Measurements from ENCODE around the gene IQSEC1.

IQSEC1 gene

GRCh38 chr3:12955651-12956315 lies 117.4 kb downstream of the IQSEC1 start:
- no peaks in the 10 kb centered on the region for H3K36me3 ChIP-seq (ENCODE audit: control insufficient read depth in 1 of 2, insufficient read depth in 2 of 2, low read length in 2 of 2)
- no peak overlapping the region for H3K27ac ChIP-seq (ENCODE audit: low read length)
- H3K4me1 ChIP-seq (ENCODE audit: control insufficient read depth in 1 of 2, insufficient read depth in 2 of 2, low read length in 2 of 2) = peaks cover 26 to 66% of the 10 kb centered on the region in 2 donors
- no peaks in the 10 kb centered on the region for H3K27me3 ChIP-seq (ENCODE audit: low read depth, low read length)
- no peak overlapping the region for H3K4me3 ChIP-seq (ENCODE audit: low read depth in 1 of 2, low read length in 2 of 2)
- no peaks in the 10 kb centered on the region for H3K9me3 ChIP-seq (ENCODE audit: control insufficient read depth in 1 of 2, low read length in 2 of 2)

GRCh38 chr3:12954891-12955650 lies 118.2 kb downstream of the IQSEC1 start:
- H3K4me1 ChIP-seq (ENCODE audit: control insufficient read depth in 1 of 2, insufficient read depth in 2 of 2, low read length in 2 of 2) = peaks cover 26 to 59% of the 10 kb centered on the region in 2 donors
- H3K27ac ChIP-seq (ENCODE audit: low read length) = no peak overlapping the region
- no peaks in the 10 kb centered on the region for H3K9me3 ChIP-seq (ENCODE audit: control insufficient read depth in 1 of 2, low read length in 2 of 2)
- no peaks in the 10 kb centered on the region for H3K36me3 ChIP-seq (ENCODE audit: control insufficient read depth in 1 of 2, insufficient read depth in 2 of 2, low read length in 2 of 2)
- no peak overlapping the region for H3K4me3 ChIP-seq (ENCODE audit: low read depth in 1 of 2, low read length in 2 of 2)
- no peaks in the 10 kb centered on the region for H3K27me3 ChIP-seq (ENCODE audit: low read depth, low read length)

DNA sequence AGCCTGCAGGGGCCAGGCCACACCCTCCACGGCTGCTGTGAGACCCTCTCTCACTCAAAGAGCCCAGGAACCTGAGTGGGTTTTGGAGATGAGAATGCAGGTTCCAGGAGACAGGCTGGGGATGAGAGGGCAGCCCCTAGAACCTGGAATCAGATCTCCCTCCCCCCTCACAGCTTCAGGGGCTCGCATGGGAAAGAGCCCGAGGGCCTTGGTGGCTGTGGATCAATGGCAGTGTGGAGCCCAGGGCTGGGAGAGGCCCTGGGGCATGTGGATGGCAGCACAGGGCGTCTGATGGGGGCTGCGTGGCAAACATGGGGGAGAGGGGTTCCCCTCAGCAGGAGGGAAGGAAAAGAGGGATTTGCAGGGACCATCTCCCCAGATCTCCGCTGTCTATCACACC lies 119.0 kb downstream of the IQSEC1 start:
- no peak overlapping the region for H3K27ac ChIP-seq (ENCODE audit: low read length)
- H3K4me3 ChIP-seq (ENCODE audit: low read depth in 1 of 2, low read length in 2 of 2) = no peak overlapping the region
- peaks cover 26 to 58% of the 10 kb centered on the region in 2 donors for H3K4me1 ChIP-seq (ENCODE audit: control insufficient read depth in 1 of 2, insufficient read depth in 2 of 2, low read length in 2 of 2)
- no peaks in the 10 kb centered on the region for H3K27me3 ChIP-seq (ENCODE audit: low read depth, low read length)
- no peaks in the 10 kb centered on the region for H3K9me3 ChIP-seq (ENCODE audit: control insufficient read depth in 1 of 2, low read length in 2 of 2)
- no peaks in the 10 kb centered on the region for H3K36me3 ChIP-seq (ENCODE audit: control insufficient read depth in 1 of 2, insufficient read depth in 2 of 2, low read length in 2 of 2)

DNA sequence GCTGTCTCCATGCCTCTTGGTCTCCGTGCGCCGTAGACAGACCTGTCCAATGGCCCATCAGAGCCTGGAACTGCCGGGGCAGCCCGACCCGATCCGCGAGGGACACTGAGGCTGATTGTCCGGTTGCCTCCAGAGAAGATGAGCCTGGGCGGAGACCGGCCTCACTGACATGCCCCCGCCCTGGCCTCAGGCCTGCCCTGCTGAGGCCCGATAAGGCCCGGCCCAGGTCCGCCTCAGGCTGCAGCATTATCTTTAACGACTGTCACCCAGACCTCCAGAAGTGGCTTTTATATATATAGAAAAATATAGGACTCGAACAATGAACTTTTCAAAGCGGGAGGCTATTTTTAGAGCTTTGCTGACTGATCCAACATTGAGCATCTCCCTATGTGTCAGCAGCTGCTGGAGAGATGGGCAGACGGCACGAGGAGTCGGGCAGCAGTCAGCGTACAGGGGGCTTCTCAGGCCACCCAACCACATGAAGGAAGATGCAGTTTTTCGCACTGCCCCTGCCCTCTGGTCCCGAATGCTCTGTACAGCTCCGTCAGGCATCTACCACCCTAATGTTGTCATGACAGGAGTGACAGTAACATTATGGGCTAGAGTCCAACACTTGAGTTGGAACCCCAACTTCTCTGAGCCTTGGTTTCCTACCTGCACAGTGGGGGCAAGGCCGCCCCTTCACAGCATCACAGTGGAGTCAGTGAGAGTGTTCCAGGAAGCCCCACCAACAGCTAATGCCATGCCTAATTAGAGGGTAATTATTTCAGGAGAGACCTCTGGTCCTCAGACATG lies 119.8 kb downstream of the IQSEC1 start:
- no peaks in the 10 kb centered on the region for H3K27me3 ChIP-seq (ENCODE audit: low read depth, low read length)
- peaks cover 26 to 57% of the 10 kb centered on the region in 2 donors for H3K4me1 ChIP-seq (ENCODE audit: control insufficient read depth in 1 of 2, insufficient read depth in 2 of 2, low read length in 2 of 2)
- no peaks in the 10 kb centered on the region for H3K36me3 ChIP-seq (ENCODE audit: control insufficient read depth in 1 of 2, insufficient read depth in 2 of 2, low read length in 2 of 2)
- no peak overlapping the region for H3K27ac ChIP-seq (ENCODE audit: low read length)
- H3K4me3 ChIP-seq (ENCODE audit: low read depth in 1 of 2, low read length in 2 of 2) = no peak overlapping the region
- H3K9me3 ChIP-seq (ENCODE audit: control insufficient read depth in 1 of 2, low read length in 2 of 2) = no peaks in the 10 kb centered on the region

GRCh38 chr3:12952343-12953200 lies 120.7 kb downstream of the IQSEC1 start:
- H3K4me3 ChIP-seq (ENCODE audit: low read depth in 1 of 2, low read length in 2 of 2) = no peak overlapping the region
- peaks cover 25 to 57% of the 10 kb centered on the region in 2 donors for H3K4me1 ChIP-seq (ENCODE audit: control insufficient read depth in 1 of 2, insufficient read depth in 2 of 2, low read length in 2 of 2)
- no peaks in the 10 kb centered on the region for H3K36me3 ChIP-seq (ENCODE audit: control insufficient read depth in 1 of 2, insufficient read depth in 2 of 2, low read length in 2 of 2)
- no peaks in the 10 kb centered on the region for H3K27me3 ChIP-seq (ENCODE audit: low read depth, low read length)
- no peak overlapping the region for H3K27ac ChIP-seq (ENCODE audit: low read length)
- no peaks in the 10 kb centered on the region for H3K9me3 ChIP-seq (ENCODE audit: control insufficient read depth in 1 of 2, low read length in 2 of 2)

GRCh38 chr3:12948891-12949711 lies 124.1 kb downstream of the IQSEC1 start:
- Histone ChIP-seq H3K27me3 (ENCODE audit: low read depth, low read length) (no peaks in the 10 kb centered on the region), H3K36me3 (ENCODE audit: control insufficient read depth in 1 of 2, insufficient read depth in 2 of 2, low read length in 2 of 2) (no peaks in the 10 kb centered on the region), H3K4me1 (ENCODE audit: control insufficient read depth in 1 of 2, insufficient read depth in 2 of 2, low read length in 2 of 2) (peaks cover 12 to 58% of the 10 kb centered on the region in 2 donors), H3K27ac (ENCODE audit: low read length) (no peak overlapping the region), H3K9me3 (ENCODE audit: control insufficient read depth in 1 of 2, low read length in 2 of 2) (no peaks in the 10 kb centered on the region), H3K4me3 (ENCODE audit: low read depth in 1 of 2, low read length in 2 of 2) (no peak overlapping the region)

DNA sequence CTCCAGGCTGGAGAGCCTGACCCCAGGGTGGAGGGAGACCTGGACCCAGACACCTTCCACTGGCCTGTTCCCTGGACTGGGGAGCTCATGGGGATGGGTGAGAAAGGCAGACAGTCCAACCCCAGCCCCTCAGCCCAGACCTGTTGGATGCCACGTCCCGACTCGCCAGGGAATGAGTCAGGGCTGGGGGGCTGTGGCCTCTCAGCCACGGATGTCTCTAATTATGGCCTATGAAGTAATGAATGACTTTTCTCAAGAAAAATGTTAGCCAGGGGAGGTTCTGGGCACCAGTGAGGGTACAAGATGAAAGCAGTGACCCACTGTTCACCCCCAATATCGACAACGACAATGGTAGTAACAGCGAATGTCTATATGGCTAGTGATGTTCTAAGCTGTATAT lies 124.9 kb downstream of the IQSEC1 start:
- Histone ChIP-seq H3K36me3 (ENCODE audit: control insufficient read depth in 1 of 2, insufficient read depth in 2 of 2, low read length in 2 of 2) (no peaks in the 10 kb centered on the region), H3K4me3 (ENCODE audit: low read depth in 1 of 2, low read length in 2 of 2) (no peak overlapping the region), H3K4me1 (ENCODE audit: control insufficient read depth in 1 of 2, insufficient read depth in 2 of 2, low read length in 2 of 2) (peaks cover 12 to 51% of the 10 kb centered on the region in 2 donors), H3K27ac (ENCODE audit: low read length) (no peak overlapping the region), H3K9me3 (ENCODE audit: control insufficient read depth in 1 of 2, low read length in 2 of 2) (no peaks in the 10 kb centered on the region), H3K27me3 (ENCODE audit: low read depth, low read length) (no peaks in the 10 kb centered on the region)

GRCh38 chr3:12947504-12948369 lies 125.5 kb downstream of the IQSEC1 start:
- Histone ChIP-seq H3K27me3 (ENCODE audit: low read depth, low read length) (no peaks in the 10 kb centered on the region), H3K4me3 (ENCODE audit: low read depth in 1 of 2, low read length in 2 of 2) (no peak overlapping the region), H3K27ac (ENCODE audit: low read length) (no peak overlapping the region), H3K36me3 (ENCODE audit: control insufficient read depth in 1 of 2, insufficient read depth in 2 of 2, low read length in 2 of 2) (no peaks in the 10 kb centered on the region), H3K9me3 (ENCODE audit: control insufficient read depth in 1 of 2, low read length in 2 of 2) (no peaks in the 10 kb centered on the region), H3K4me1 (ENCODE audit: control insufficient read depth in 1 of 2, insufficient read depth in 2 of 2, low read length in 2 of 2) (peaks cover 12 to 51% of the 10 kb centered on the region in 2 donors)

DNA sequence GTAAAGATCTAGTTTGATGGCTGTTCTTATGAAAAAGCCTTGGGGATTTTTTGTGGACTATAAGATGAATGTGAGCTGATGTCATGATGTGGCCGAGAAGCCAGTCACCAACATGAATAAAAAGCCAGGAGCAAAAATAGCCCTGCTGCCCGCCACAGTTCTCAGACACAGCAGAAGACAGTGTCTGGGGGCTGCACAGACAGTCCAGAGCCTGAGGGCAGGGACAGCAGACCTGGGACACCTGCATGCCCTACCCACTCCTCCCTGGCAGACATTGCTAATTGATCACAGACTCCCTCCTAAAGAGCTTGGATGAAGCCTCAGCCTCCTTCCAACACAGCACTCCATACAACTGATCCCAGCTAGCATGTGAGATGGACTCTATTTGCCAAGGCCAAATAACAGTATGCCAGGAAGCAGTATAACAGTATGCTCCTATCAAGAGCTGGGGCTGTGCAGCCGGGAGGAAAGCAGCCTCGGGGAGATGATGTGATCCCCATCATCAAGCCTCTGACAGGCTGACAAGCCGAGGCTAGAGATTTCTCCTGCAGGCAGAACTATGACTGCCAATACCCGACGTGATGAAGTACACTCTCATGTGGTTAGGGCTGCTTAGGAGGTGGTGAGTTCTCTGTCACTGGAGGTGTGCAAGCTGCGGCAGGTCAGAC lies 126.4 kb downstream of the IQSEC1 start:
- Histone ChIP-seq H3K4me1 (ENCODE audit: control insufficient read depth in 1 of 2, insufficient read depth in 2 of 2, low read length in 2 of 2) (peaks cover 12 to 51% of the 10 kb centered on the region in 2 donors), H3K27ac (ENCODE audit: low read length) (no peak overlapping the region), H3K4me3 (ENCODE audit: low read depth in 1 of 2, low read length in 2 of 2) (no peak overlapping the region), H3K36me3 (ENCODE audit: control insufficient read depth in 1 of 2, insufficient read depth in 2 of 2, low read length in 2 of 2) (peaks cover 0 to 2% of the 10 kb centered on the region in 2 donors), H3K27me3 (ENCODE audit: low read depth, low read length) (no peaks in the 10 kb centered on the region), H3K9me3 (ENCODE audit: control insufficient read depth in 1 of 2, low read length in 2 of 2) (no peaks in the 10 kb centered on the region)
